GM18909 (cell line): Measurements from ENCODE around the gene SETD3.

Source experiments
- ATAC-seq: cut with Tn5 transposase; IDR thresholded peaks from one replicate; pipeline ENCODE4 v1.9.1; 2021; ENCODE audit warnings: mild to moderate bottlenecking; ENCODE audit not compliant: unreplicated experiment, poor library complexity

SETD3 gene

GRCh38 chr14:99463974-99464373, 16.7 kb downstream of the SETD3 start:
- ATAC-seq, result no peak

GRCh38 chr14:99462210-99462609, 18.4 kb downstream of the SETD3 start:
- no peak for ATAC-seq

GRCh38 chr14:99461411-99462085, 19.1 kb downstream of the SETD3 start:
- no peak for ATAC-seq

GRCh38 chr14:99460793-99461192, 19.9 kb downstream of the SETD3 start:
- ATAC-seq, result no peak

GRCh38 chr14:99459481-99460100, 21.1 kb downstream of the SETD3 start:
- ATAC-seq, result no peak

- no peak for ATAC-seq
Observed at GRCh38 chr14:99454246-99454645, 26.4 kb downstream of the SETD3 start.

GRCh38 chr14:99452968-99453367, 27.7 kb downstream of the SETD3 start:
- no peak for ATAC-seq

- no peak for ATAC-seq
Observed at GRCh38 chr14:99451234-99451633, 29.4 kb downstream of the SETD3 start.

GRCh38 chr14:99450266-99450665, 30.4 kb downstream of the SETD3 start:
- no peak for ATAC-seq

GRCh38 chr14:99447739-99448138, 32.9 kb downstream of the SETD3 start:
- ATAC-seq, result no peak

GRCh38 chr14:99445931-99446330, 34.7 kb downstream of the SETD3 start:
- no peak for ATAC-seq

- ATAC-seq, result no peak
Observed at GRCh38 chr14:99441918-99442317, 38.7 kb downstream of the SETD3 start.

GRCh38 chr14:99441157-99441870, 39.3 kb downstream of the SETD3 start:
- no peak for ATAC-seq

GRCh38 chr14:99440278-99440677, 40.4 kb downstream of the SETD3 start:
- ATAC-seq, result no peak

GRCh38 chr14:99437706-99438105, 43.0 kb downstream of the SETD3 start:
- ATAC-seq, result no peak

- ATAC-seq, result no peak
Observed at GRCh38 chr14:99436247-99437180, 44.1 kb downstream of the SETD3 start.

GRCh38 chr14:99435327-99435726, 45.3 kb downstream of the SETD3 start:
- ATAC-seq, result no peak

GRCh38 chr14:99432485-99432884, 48.2 kb downstream of the SETD3 start:
- ATAC-seq, result no peak

- ATAC-seq, result no peak
Observed at GRCh38 chr14:99431986-99432385, 48.7 kb downstream of the SETD3 start.

- ATAC-seq, result peak; percentile 86
Observed at GRCh38 chr14:99430491-99430890, 50.2 kb downstream of the SETD3 start.
